ENCODE measurements around the gene PNRC2. TPM values are rescaled to one million over a fixed set of nuclear protein-coding genes. Genes with fewer than 3 reads are reported as not detected.

Gene PNRC2
- total and polyA plus RNA-seq, 2 of the 13 experiments (the other 11 are each of a cell fraction or from before 2014, with no cell fraction given) = 74.9 to 97.5 TPM

GRCh38 chr1:24004132-24004531 lies 44.5 kb downstream of the PNRC2 start (continued):
- TF ChIP-seq, protein P1, sequence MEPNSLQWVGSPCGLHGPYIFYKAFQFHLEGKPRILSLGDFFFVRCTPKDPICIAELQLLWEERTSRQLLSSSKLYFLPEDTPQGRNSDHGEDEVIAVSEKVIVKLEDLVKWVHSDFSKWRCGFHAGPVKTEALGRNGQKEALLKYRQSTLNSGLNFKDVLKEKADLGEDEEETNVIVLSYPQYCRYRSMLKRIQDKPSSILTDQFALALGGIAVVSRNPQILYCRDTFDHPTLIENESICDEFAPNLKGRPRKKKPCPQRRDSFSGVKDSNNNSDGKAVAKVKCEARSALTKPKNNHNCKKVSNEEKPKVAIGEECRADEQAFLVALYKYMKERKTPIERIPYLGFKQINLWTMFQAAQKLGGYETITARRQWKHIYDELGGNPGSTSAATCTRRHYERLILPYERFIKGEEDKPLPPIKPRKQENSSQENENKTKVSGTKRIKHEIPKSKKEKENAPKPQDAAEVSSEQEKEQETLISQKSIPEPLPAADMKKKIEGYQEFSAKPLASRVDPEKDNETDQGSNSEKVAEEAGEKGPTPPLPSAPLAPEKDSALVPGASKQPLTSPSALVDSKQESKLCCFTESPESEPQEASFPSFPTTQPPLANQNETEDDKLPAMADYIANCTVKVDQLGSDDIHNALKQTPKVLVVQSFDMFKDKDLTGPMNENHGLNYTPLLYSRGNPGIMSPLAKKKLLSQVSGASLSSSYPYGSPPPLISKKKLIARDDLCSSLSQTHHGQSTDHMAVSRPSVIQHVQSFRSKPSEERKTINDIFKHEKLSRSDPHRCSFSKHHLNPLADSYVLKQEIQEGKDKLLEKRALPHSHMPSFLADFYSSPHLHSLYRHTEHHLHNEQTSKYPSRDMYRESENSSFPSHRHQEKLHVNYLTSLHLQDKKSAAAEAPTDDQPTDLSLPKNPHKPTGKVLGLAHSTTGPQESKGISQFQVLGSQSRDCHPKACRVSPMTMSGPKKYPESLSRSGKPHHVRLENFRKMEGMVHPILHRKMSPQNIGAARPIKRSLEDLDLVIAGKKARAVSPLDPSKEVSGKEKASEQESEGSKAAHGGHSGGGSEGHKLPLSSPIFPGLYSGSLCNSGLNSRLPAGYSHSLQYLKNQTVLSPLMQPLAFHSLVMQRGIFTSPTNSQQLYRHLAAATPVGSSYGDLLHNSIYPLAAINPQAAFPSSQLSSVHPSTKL (CRISPR knock-in tag; IDR thresholded peaks at IDR 0.05) = 0 out of 2 replicates have a peak, but pooled peaks have one; percentile 9
- TF ChIP-seq NFYB (CRISPR knock-in tag; IDR thresholded peaks at IDR 0.05) = 0 out of 2 replicates have a peak, but pooled peaks have one; percentile 26
- 0 out of 2 replicates have a peak, but pooled peaks have one; percentile 18 for TF ChIP-seq HNF4G (IDR thresholded peaks at IDR 0.05; ENCODE audit: borderline replicate concordance, low read depth, low read length)
- no peak for TF ChIP-seq HNF4G (CRISPR knock-in tag; IDR thresholded peaks at IDR 0.05; ENCODE audit: borderline replicate concordance, low read depth)
- TF ChIP-seq ZFP91 (CRISPR knock-in tag; IDR thresholded peaks at IDR 0.05; ENCODE audit: borderline replicate concordance) = no peak
- TF ChIP-seq RXRB (CRISPR knock-in tag; IDR thresholded peaks at IDR 0.05; ENCODE audit: borderline replicate concordance) = 0 out of 2 replicates have a peak, but pooled peaks have one; percentile 21
- TF ChIP-seq ZNF460 (CRISPR knock-in tag; IDR thresholded peaks at IDR 0.05; ENCODE audit: borderline replicate concordance) = peak; percentile 77; the same call in 1 of the 2 replicates
- TF ChIP-seq MED1 (CRISPR knock-in tag; IDR thresholded peaks at IDR 0.05) = peak; percentile 28
